ENCODE measurements around the gene RNF13.
"Not testable (repeated sequence)": the region's sequence is repeated elsewhere in the genome, so short reads cannot be mapped to it uniquely, and the experiment has no call there.

Gene RNF13

GRCh38 chr3:149831321-149831720 lies 18.3 kb downstream of the RNF13 start:
- H3K4me3 ChIP-seq (ENCODE audit: low read depth, low read length): no peak overlapping the region
- DNase-seq (ENCODE audit: low read depth): no peak
- TF ChIP-seq CTCF (IDR thresholded peaks at IDR 0.05; ENCODE audit: control insufficient read depth, extremely low read depth, insufficient read depth): no peak

- TF ChIP-seq CTCF (IDR thresholded peaks at IDR 0.05; ENCODE audit: control insufficient read depth, extremely low read depth, insufficient read depth): no peak
- H3K4me3 ChIP-seq (ENCODE audit: low read depth, low read length): no peak overlapping the region
Measured at GRCh38 chr3:149832086-149832485, 19.1 kb downstream of the RNF13 start.

GRCh38 chr3:149833241-149833640 lies 20.2 kb downstream of the RNF13 start:
- TF ChIP-seq CTCF (IDR thresholded peaks at IDR 0.05; ENCODE audit: control insufficient read depth, extremely low read depth, insufficient read depth): no peak
- no peak for DNase-seq (ENCODE audit: low read depth)
- no peak overlapping the region for H3K4me3 ChIP-seq (ENCODE audit: low read depth, low read length)

More at GRCh38 chr3:149832086-149832485, 19.1 kb downstream of the RNF13 start:
- DNase-seq (ENCODE audit: low read depth): no peak

- not testable (repeated sequence) for H3K4me3 ChIP-seq (ENCODE audit: low read depth, low read length); DNase-seq (ENCODE audit: low read depth)
Measured at GRCh38 chr3:149838491-149838890, 25.5 kb downstream of the RNF13 start.

GRCh38 chr3:149839469-149839868 lies 26.5 kb downstream of the RNF13 start:
- DNase-seq (ENCODE audit: low read depth); H3K4me3 ChIP-seq (ENCODE audit: low read depth, low read length): not testable (repeated sequence)

GRCh38 chr3:149839896-149840295 lies 26.9 kb downstream of the RNF13 start:
- DNase-seq (ENCODE audit: low read depth): no peak
- no peak for TF ChIP-seq CTCF (IDR thresholded peaks at IDR 0.05; ENCODE audit: control insufficient read depth, extremely low read depth, insufficient read depth)
- no peak overlapping the region for H3K4me3 ChIP-seq (ENCODE audit: low read depth, low read length)

- no peak for DNase-seq (ENCODE audit: low read depth)
- H3K4me3 ChIP-seq (ENCODE audit: low read depth, low read length): no peak overlapping the region
- no peak for TF ChIP-seq CTCF (IDR thresholded peaks at IDR 0.05; ENCODE audit: control insufficient read depth, extremely low read depth, insufficient read depth)
Measured at GRCh38 chr3:149843502-149843901, 30.5 kb downstream of the RNF13 start.

- H3K4me3 ChIP-seq (ENCODE audit: low read depth, low read length): no peak overlapping the region
- DNase-seq (ENCODE audit: low read depth): no peak
- TF ChIP-seq CTCF (IDR thresholded peaks at IDR 0.05; ENCODE audit: control insufficient read depth, extremely low read depth, insufficient read depth): no peak
Measured at GRCh38 chr3:149844091-149844490, 31.1 kb downstream of the RNF13 start.
